HFFc6 (cell line): ENCODE results near the gene UBE2F. TPM values are rescaled to one million over a fixed set of nuclear protein-coding genes. Genes with fewer than 3 reads are reported as not detected.

Source experiments
- DNase-seq: peaks from one replicate; pipeline ENCODE4 v3.0.0-alpha.2; 2018
- H3K27ac Mint-ChIP-seq: 2 replicates; pipeline ENCODE4 v1.8.0; 2020; ENCODE audit warnings: mild to moderate bottlenecking, mixed read lengths
- H3K27me3 Mint-ChIP-seq: 2 replicates; pipeline ENCODE4 v1.8.0; 2021; ENCODE audit warnings: mild to moderate bottlenecking, moderate library complexity, mixed read lengths; ENCODE audit not compliant: insufficient read depth
- H3K36me3 Mint-ChIP-seq: 2 replicates; pipeline ENCODE4 v1.8.0; 2021; ENCODE audit warnings: low read depth, mixed read lengths
- H3K4me1 Mint-ChIP-seq: 2 replicates; pipeline ENCODE4 v1.8.0; 2020; ENCODE audit warnings: low read depth, mixed read lengths
- H3K4me3 Mint-ChIP-seq: 2 replicates; pipeline ENCODE4 v1.8.0; 2020; ENCODE audit warnings: mild to moderate bottlenecking, moderate library complexity, mixed read lengths
- H3K9me3 Mint-ChIP-seq: 2 replicates; pipeline ENCODE4 v1.8.0; 2020; ENCODE audit warnings: mild to moderate bottlenecking, mixed read lengths
- total RNA-seq, 6 experiments: library from RNA; stranded (reverse); fragmentation: NEBNext Ultra II Directional; extraction: Animal tissue kit (Norgen Biotek cat#: 25700); gene quantifications; 2 replicates in 1 of 6; 3 replicates in 5 of 6; pipeline ENCODE4 v1.2.3, GENCODE V29; 2021
- TF ChIP-seq, protein P1 (sequence below): fragments of 200-600 bp; sonication (generic); IDR thresholded peaks from 2 replicates; pipeline ENCODE4 v1.5.0; 2021; ENCODE audit warnings: antibody characterized with exemption, mild to moderate bottlenecking

The UBE2F gene
- total RNA-seq, 6 experiments from 2014 or later: 48.7 to 54.1 (median 51.5) TPM

DNA sequence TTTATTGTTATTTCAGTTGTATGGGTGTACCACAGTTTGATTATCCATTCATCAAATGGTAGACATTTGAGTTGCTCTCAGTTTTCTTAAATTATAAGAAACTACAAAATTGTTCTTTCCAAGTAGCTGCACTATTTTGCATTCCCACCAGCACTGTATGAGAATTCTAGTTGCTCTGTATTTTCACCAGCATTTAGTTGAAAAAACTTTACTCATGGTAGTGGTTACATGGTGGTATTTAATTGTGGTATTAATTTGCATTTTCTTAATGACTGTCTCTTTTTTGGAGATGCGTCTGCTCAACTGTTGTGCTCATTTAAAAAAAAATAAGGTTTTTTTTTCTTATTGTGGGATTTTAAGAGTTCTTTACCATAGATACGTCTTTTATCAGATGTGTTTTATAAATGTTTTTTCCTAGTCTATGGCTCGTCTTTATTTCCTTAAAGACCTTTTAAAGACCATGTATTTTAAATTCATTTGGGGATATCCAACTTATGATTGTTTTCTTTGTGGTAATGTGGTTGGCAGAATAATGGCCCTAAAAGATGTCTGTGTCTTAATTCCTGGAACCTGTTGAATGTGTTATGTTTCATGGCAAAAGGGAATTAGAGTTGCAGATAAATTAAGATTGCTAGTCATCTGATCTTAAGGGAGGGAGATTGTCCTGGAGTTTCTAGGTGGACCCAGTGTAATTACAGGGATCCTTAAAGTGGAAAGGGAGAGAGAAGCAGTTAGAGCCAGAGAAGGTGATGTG, 37.4 kb downstream of the UBE2F start:
- H3K4me3 Mint-ChIP-seq: no peak overlapping the region
- DNase-seq: no peak
- TF ChIP-seq, protein P1, sequence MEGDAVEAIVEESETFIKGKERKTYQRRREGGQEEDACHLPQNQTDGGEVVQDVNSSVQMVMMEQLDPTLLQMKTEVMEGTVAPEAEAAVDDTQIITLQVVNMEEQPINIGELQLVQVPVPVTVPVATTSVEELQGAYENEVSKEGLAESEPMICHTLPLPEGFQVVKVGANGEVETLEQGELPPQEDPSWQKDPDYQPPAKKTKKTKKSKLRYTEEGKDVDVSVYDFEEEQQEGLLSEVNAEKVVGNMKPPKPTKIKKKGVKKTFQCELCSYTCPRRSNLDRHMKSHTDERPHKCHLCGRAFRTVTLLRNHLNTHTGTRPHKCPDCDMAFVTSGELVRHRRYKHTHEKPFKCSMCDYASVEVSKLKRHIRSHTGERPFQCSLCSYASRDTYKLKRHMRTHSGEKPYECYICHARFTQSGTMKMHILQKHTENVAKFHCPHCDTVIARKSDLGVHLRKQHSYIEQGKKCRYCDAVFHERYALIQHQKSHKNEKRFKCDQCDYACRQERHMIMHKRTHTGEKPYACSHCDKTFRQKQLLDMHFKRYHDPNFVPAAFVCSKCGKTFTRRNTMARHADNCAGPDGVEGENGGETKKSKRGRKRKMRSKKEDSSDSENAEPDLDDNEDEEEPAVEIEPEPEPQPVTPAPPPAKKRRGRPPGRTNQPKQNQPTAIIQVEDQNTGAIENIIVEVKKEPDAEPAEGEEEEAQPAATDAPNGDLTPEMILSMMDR: no peak
- no peaks in the 10 kb centered on the region for H3K4me1 Mint-ChIP-seq
- H3K36me3 Mint-ChIP-seq: peaks cover 18% of the 10 kb centered on the region
- no peaks in the 10 kb centered on the region for H3K27me3 Mint-ChIP-seq
- peaks cover 10% of the 10 kb centered on the region for H3K9me3 Mint-ChIP-seq
- no peak overlapping the region for H3K27ac Mint-ChIP-seq

DNA sequence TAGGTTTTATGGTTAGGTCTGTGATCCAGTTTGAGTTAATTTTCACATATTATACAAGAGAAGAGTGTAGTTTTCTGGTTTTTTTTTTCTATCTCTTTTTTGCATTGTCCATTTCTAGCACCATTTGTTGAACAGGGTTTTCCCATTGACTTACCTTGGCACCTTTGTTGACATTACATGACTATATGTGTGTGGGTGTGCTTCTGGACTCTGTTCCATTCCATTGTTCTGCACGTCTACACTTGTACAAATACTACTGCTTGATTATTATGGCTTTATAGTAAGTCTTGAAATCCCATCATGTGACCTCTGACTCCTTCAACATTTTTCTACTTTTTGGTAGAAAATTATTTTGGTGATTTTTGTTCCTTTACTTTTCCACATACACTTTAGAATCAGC, 38.7 kb downstream of the UBE2F start:
- DNase-seq: no peak
- TF ChIP-seq, protein P1: no peak
- Mint-ChIP-seq H3K9me3 (no peaks in the 10 kb centered on the region), H3K27ac (no peak overlapping the region), H3K4me1 (no peaks in the 10 kb centered on the region), H3K4me3 (no peak overlapping the region), H3K27me3 (no peaks in the 10 kb centered on the region; the same call in 1 of the 2 replicates), H3K36me3 (peaks cover 11% of the 10 kb centered on the region)

DNA sequence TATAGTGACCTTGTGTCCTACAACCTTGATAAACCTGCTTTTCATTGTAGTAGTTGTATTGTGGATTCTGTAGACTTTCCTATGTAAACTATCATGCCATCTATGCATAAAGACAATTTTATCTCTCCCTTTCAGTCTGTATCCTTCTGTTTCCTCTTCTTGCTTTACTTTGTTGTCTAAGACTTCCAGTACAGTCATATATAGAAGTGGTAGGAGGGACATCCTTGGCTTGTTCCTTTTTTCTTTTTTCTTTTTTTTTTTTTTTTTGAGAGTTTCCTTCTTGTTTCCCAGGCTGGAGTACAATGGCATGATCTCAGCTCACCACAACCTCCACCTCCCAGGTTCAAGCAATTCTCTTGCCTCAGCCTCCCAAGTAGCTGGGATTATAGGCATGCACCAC, 39.7 kb downstream of the UBE2F start:
- H3K9me3 Mint-ChIP-seq: no peaks in the 10 kb centered on the region
- DNase-seq: no peak
- H3K36me3 Mint-ChIP-seq: peaks cover 19% of the 10 kb centered on the region
- H3K4me3 Mint-ChIP-seq: no peak overlapping the region
- no peak overlapping the region for H3K27ac Mint-ChIP-seq
- no peaks in the 10 kb centered on the region for H3K4me1 Mint-ChIP-seq
- H3K27me3 Mint-ChIP-seq: peaks cover 2% of the 10 kb centered on the region
- TF ChIP-seq, protein P1: no peak

DNA sequence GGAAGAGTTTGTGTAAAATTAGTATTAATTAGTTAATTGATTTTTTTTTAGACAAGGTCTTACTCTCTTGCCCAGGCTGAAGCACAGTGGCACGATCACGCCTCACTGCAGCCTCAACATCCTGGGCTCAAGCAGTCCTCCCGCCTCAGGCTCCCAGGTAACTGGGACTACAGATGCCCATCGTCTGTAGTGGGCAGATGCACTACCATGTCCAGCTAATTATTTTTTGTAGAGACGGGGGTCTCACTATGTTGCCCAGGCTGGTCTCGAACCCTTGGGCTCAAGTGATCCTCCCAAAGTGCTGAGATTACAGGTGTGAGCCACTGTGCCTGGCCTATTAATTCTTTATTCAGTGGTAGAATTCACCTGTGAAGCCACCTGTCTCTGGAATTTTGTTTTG, 41.1 kb downstream of the UBE2F start:
- no peak overlapping the region for H3K27ac Mint-ChIP-seq
- DNase-seq: no peak
- no peaks in the 10 kb centered on the region for H3K9me3 Mint-ChIP-seq
- TF ChIP-seq, protein P1: no peak
- no peaks in the 10 kb centered on the region for H3K4me1 Mint-ChIP-seq
- H3K27me3 Mint-ChIP-seq: peaks cover 2% of the 10 kb centered on the region
- peaks cover 19% of the 10 kb centered on the region for H3K36me3 Mint-ChIP-seq
- H3K4me3 Mint-ChIP-seq: no peak overlapping the region

DNA sequence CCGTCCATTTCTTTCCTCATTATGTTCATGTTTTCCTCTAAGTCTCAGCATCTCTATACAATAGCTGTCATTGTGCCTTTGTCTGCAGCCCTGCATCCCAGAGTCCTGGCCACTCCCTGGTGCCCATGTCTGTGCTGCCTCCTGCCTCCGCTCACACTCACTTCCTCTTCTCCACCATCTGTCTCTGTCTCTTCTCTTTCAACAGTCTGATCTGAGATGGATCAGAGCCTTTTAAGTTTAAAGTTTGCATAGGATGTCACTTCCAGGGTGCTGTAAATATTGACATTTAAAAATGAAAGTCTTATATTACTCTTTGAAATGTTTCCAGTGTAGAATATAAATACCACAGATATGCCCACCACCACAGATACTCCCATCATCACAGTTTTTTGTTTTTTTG, 42.7 kb downstream of the UBE2F start:
- Mint-ChIP-seq H3K9me3 (no peaks in the 10 kb centered on the region), H3K27me3 (peaks cover 2% of the 10 kb centered on the region), H3K36me3 (peaks cover 19% of the 10 kb centered on the region), H3K27ac (no peak overlapping the region), H3K4me3 (no peak overlapping the region), H3K4me1 (no peaks in the 10 kb centered on the region)
- no peak for DNase-seq
- TF ChIP-seq, protein P1: no peak
